IPS-15b (cell line): Measurements from ENCODE around the gene LDLRAP1.

Source experiments
- H3K27me3 ChIP-seq: one replicate; pipeline ENCODE4 v1.6.1; 2013; ENCODE audit warnings: low read length; ENCODE audit not compliant: control insufficient read depth, insufficient read depth
- H3K36me3 ChIP-seq: one replicate; pipeline ENCODE4 v1.6.1; 2013; ENCODE audit warnings: low read length; ENCODE audit not compliant: control insufficient read depth, insufficient read depth
- H3K4me1 ChIP-seq: one replicate; pipeline ENCODE4 v1.6.1; 2013; ENCODE audit warnings: mild to moderate bottlenecking, low read length; ENCODE audit not compliant: control insufficient read depth, insufficient read depth
- H3K4me3 ChIP-seq: one replicate; pipeline ENCODE4 v1.5.1; 2013; ENCODE audit warnings: low read depth, low read length
- H3K9ac ChIP-seq: one replicate; pipeline ENCODE4 v1.6.1; 2013; ENCODE audit warnings: low read depth, mild to moderate bottlenecking, low read length
- H3K9me3 ChIP-seq: one replicate; pipeline ENCODE4 v1.6.1; 2013; ENCODE audit warnings: mild to moderate bottlenecking, low read length; ENCODE audit not compliant: control insufficient read depth, insufficient read depth

LDLRAP1 gene

GRCh38 chr1:25527226-25527846 is 16.1 kb upstream of the LDLRAP1 start:
- Histone ChIP-seq H3K36me3 (no peaks in the 10 kb centered on the region), H3K9ac (no peak overlapping the region), H3K9me3 (no peaks in the 10 kb centered on the region), H3K4me1 (peaks cover 2% of the 10 kb centered on the region), H3K4me3 (no peak overlapping the region), H3K27me3 (no peaks in the 10 kb centered on the region)

- Histone ChIP-seq H3K27me3 (no peaks in the 10 kb centered on the region), H3K9me3 (no peaks in the 10 kb centered on the region), H3K9ac (no peak overlapping the region), H3K4me3 (no peak overlapping the region), H3K4me1 (peaks cover 2% of the 10 kb centered on the region), H3K36me3 (no peaks in the 10 kb centered on the region)
Observed at GRCh38 chr1:25527946-25528595, 15.3 kb upstream of the LDLRAP1 start.

GRCh38 chr1:25528881-25529517 is 14.4 kb upstream of the LDLRAP1 start:
- Histone ChIP-seq H3K9me3 (no peaks in the 10 kb centered on the region), H3K4me3 (no peak overlapping the region), H3K4me1 (peaks cover 2% of the 10 kb centered on the region), H3K27me3 (no peaks in the 10 kb centered on the region), H3K36me3 (no peaks in the 10 kb centered on the region), H3K9ac (no peak overlapping the region)

- no peak overlapping the region for H3K9ac ChIP-seq
- peaks cover 2% of the 10 kb centered on the region for H3K4me1 ChIP-seq
- no peaks in the 10 kb centered on the region for H3K9me3 ChIP-seq
- H3K36me3 ChIP-seq: no peaks in the 10 kb centered on the region
- H3K4me3 ChIP-seq: no peak overlapping the region
- no peaks in the 10 kb centered on the region for H3K27me3 ChIP-seq
Observed at GRCh38 chr1:25529518-25530185, 13.8 kb upstream of the LDLRAP1 start.

DNA sequence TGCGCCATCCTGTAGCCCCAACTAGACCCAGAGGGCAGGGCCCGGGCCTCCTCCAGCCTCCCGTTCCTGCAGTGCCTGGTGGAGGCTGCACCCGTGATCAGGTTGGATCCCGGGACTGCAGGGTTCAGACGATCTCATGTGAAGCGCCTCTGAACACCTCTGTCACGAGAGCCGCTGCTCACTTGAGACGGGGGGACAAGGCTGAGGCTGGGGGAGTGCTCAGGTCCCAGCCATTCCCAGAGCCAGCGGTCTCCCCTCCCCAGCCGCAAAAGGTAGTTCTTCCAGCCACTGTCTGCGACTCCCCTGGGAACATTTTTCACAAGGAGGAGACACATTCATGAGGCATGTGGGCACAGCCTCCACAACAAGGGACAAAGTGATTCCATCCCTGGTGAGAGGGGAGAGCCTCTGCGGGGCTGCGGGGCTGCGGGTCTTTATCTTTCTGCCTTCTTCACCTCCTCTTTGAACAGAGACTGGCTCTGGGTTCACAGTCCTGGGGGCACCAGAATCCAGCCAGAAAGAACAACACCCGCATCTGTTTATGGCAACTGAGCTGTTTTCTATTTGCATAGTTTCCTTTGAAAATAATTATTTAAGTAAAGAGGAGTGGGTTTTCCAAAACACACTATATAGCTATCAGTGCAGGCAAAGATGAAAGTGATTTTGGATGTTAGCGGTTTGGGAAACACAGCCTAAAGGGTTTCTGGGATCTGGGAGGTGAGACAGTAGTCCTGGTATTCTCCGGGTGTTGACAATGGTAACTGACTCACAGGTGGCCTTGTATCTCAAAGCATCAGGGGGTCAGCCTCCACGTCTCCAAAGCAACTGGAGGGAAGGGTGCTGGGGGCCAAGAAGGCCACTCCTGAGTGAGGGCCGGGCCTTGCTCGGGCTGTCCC is 13.0 kb upstream of the LDLRAP1 start:
- no peaks in the 10 kb centered on the region for H3K36me3 ChIP-seq
- peaks cover 2% of the 10 kb centered on the region for H3K4me1 ChIP-seq
- H3K9ac ChIP-seq: no peak overlapping the region
- H3K9me3 ChIP-seq: no peaks in the 10 kb centered on the region
- no peak overlapping the region for H3K4me3 ChIP-seq
- H3K27me3 ChIP-seq: no peaks in the 10 kb centered on the region

DNA sequence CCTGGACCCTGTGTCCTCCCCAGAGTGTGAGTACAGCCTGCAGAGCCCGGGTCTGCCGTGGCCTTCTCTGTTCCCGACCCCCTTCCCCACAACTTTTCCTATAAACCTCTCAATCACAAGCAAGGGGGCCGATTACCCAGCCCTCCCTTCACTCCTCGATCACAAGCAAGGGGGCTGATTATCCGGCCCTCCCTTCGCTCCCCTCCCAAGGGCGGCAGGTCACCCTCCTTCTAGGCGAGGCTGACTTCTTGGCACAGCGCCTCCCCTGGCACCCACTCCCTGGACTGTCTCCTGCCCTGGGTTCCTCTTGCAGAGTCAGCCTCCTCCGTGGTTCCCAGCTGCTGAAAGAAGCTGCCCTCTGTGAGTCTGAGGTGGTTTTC is 12.3 kb upstream of the LDLRAP1 start:
- Histone ChIP-seq H3K36me3 (no peaks in the 10 kb centered on the region), H3K4me3 (no peak overlapping the region), H3K9ac (no peak overlapping the region)

GRCh38 chr1:25532970-25533369 is 10.4 kb upstream of the LDLRAP1 start:
- Histone ChIP-seq H3K9me3 (no peaks in the 10 kb centered on the region), H3K36me3 (no peaks in the 10 kb centered on the region), H3K27me3 (no peaks in the 10 kb centered on the region), H3K4me3 (no peak overlapping the region), H3K9ac (no peak overlapping the region), H3K4me1 (peaks cover 2% of the 10 kb centered on the region)

More for the DNA sequence above, 12.3 kb upstream of the LDLRAP1 start:
- Histone ChIP-seq H3K27me3 (no peaks in the 10 kb centered on the region), H3K9me3 (no peaks in the 10 kb centered on the region), H3K4me1 (peaks cover 2% of the 10 kb centered on the region)

DNA sequence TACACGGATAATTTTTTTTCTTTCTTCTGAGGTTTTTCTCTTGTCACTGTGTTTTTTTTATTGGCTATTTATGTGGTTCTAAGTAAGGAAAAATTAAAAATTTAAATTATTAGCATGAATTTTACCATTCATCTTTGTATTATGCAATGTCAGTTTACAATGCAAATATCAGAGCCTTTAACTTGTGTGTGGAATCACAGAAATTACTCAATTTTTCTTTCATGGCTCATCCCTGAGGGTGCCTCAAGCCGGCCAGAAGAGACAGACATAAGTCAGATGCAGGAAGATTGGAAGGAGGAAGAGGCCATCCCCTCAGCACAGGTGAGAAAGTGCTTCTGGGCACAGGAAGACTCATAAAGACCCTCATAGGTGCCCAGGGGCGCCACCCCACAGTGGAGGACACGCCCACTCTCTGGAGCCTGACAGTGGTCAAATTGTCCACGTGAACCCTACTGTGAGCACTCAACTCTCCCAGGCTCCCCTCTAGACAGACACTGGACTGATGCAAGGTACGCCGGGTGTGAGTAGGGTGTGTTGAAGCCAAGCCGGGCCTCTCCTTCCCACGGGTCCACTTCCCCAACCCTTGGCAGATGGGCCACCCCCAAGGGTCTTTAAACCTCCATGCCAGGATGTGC is 9.5 kb upstream of the LDLRAP1 start:
- no peaks in the 10 kb centered on the region for H3K36me3 ChIP-seq
- H3K9me3 ChIP-seq: no peaks in the 10 kb centered on the region
- no peak overlapping the region for H3K4me3 ChIP-seq

GRCh38 chr1:25534410-25534788 is 9.0 kb upstream of the LDLRAP1 start:
- H3K36me3 ChIP-seq: no peaks in the 10 kb centered on the region
- no peaks in the 10 kb centered on the region for H3K27me3 ChIP-seq
- H3K9me3 ChIP-seq: no peaks in the 10 kb centered on the region
- H3K4me1 ChIP-seq: peaks cover under 1% of the 10 kb centered on the region
- H3K4me3 ChIP-seq: no peak overlapping the region
- no peak overlapping the region for H3K9ac ChIP-seq

More for the DNA sequence above, 9.5 kb upstream of the LDLRAP1 start:
- Histone ChIP-seq H3K27me3 (no peaks in the 10 kb centered on the region), H3K4me1 (peaks cover 2% of the 10 kb centered on the region), H3K9ac (no peak overlapping the region)

GRCh38 chr1:25536124-25536523 is 7.3 kb upstream of the LDLRAP1 start:
- no peaks in the 10 kb centered on the region for H3K9me3 ChIP-seq
- H3K4me1 ChIP-seq: no peaks in the 10 kb centered on the region
- H3K36me3 ChIP-seq: no peaks in the 10 kb centered on the region
- no peak overlapping the region for H3K4me3 ChIP-seq
- no peak overlapping the region for H3K9ac ChIP-seq
- H3K27me3 ChIP-seq: no peaks in the 10 kb centered on the region
